Mucosa of gallbladder (tissue), 1 donor: ENCODE measurements around the gene TMEM163. TPM values are rescaled to one million over a fixed set of nuclear protein-coding genes. Genes with fewer than 3 reads are reported as not detected.

Experiments
- DNase-seq: peaks from one replicate; pipeline ENCODE4 v3.0.0-alpha.2; 2020; ENCODE audit warnings: low spot score
- total RNA-seq: library from RNA; stranded (reverse); gene quantifications from one replicate; pipeline ENCODE4 v1.2.1, GENCODE V29; 2021
- donor health status: DM: no; HTN: no; CAD: no.

Gene TMEM163
- total RNA-seq, 1 donor from 2014 or later, result 36.1 TPM

- no peak for DNase-seq
Measured at GRCh38 chr2:134457765-134458472, 260.9 kb downstream of the TMEM163 start.

GRCh38 chr2:134457353-134457752, 261.4 kb downstream of the TMEM163 start:
- DNase-seq, result no peak

- no peak for DNase-seq
Measured at GRCh38 chr2:134455426-134455825, 263.4 kb downstream of the TMEM163 start.

GRCh38 chr2:134454931-134455330, 263.9 kb downstream of the TMEM163 start:
- no peak for DNase-seq

GRCh38 chr2:134454426-134454825, 264.4 kb downstream of the TMEM163 start:
- DNase-seq, result no peak

GRCh38 chr2:134453973-134454372, 264.8 kb downstream of the TMEM163 start:
- DNase-seq, result no peak

GRCh38 chr2:134453476-134453875, 265.3 kb downstream of the TMEM163 start:
- DNase-seq, result no peak

- DNase-seq, result no peak
Measured at GRCh38 chr2:134452042-134452733, 266.6 kb downstream of the TMEM163 start.

GRCh38 chr2:134451347-134451630, 267.5 kb downstream of the TMEM163 start:
- no peak for DNase-seq

- DNase-seq, result no peak
Measured at GRCh38 chr2:134449751-134450513, 268.9 kb downstream of the TMEM163 start.

- DNase-seq, result no peak
Measured at GRCh38 chr2:134449157-134449556, 269.6 kb downstream of the TMEM163 start.

- DNase-seq, result no peak
Measured at GRCh38 chr2:134448650-134449049, 270.1 kb downstream of the TMEM163 start.

- no peak for DNase-seq
Measured at GRCh38 chr2:134447669-134448068, 271.1 kb downstream of the TMEM163 start.

- DNase-seq, result no peak
Measured at GRCh38 chr2:134446383-134447017, 272.3 kb downstream of the TMEM163 start.

- DNase-seq, result no peak
Measured at GRCh38 chr2:134445985-134446382, 272.8 kb downstream of the TMEM163 start.

- DNase-seq, result no peak
Measured at GRCh38 chr2:134445116-134445515, 273.7 kb downstream of the TMEM163 start.

- DNase-seq, result no peak
Measured at GRCh38 chr2:134443814-134444480, 274.9 kb downstream of the TMEM163 start.

- no peak for DNase-seq
Measured at GRCh38 chr2:134441153-134441863, 277.5 kb downstream of the TMEM163 start.

- no peak for DNase-seq
Measured at GRCh38 chr2:134440336-134440909, 278.4 kb downstream of the TMEM163 start.

- DNase-seq, result no peak
Measured at GRCh38 chr2:134438371-134438770, 280.4 kb downstream of the TMEM163 start.

GRCh38 chr2:134436706-134437105, 282.1 kb downstream of the TMEM163 start:
- DNase-seq, result no peak
